Right lobe of liver (tissue), 6 donors: ENCODE data around the gene ZNF320. TPM values are rescaled to one million over a fixed set of nuclear protein-coding genes. Genes with fewer than 3 reads are reported as not detected.
A peak's percentile ranks its signal among the peaks of the same experiment; 100 is the strongest.
"Not testable (repeated sequence)": the region's sequence is repeated elsewhere in the genome, so short reads cannot be mapped to it uniquely, and the experiment has no call there.

Experiments used
- ATAC-seq, 4 donors: fragments of 200-7000 bp; cut with Tn5 transposase; one replicate each; pipeline ENCODE4 v1.9.1; 2020; ENCODE audit warnings: mild to moderate bottlenecking in 4 of 4, moderate library complexity in 4 of 4
- DNase-seq, 3 donors: peaks; one replicate each; pipeline ENCODE4 v3.0.0-alpha.2; 2020
- H3K27ac ChIP-seq, 3 donors: fragments of 200-600 bp; one replicate each; pipeline ENCODE4 v1.8.0; 2022
- H3K27me3 ChIP-seq, 2 donors: fragments of 200-600 bp; one replicate each; pipeline ENCODE4 v1.8.0; 2022
- H3K36me3 ChIP-seq, 4 donors: fragments of 200-600 bp; sonication (generic) in 1 of 4; one replicate each; pipeline versions ENCODE4 v1.5.1 to v1.8.0; 2017 to 2022; ENCODE audit warnings: control low read depth in 1 of 4
- H3K4me1 ChIP-seq, 4 donors: fragments of 200-600 bp; sonication (generic) in 1 of 4; one replicate each; pipeline versions ENCODE4 v1.5.1 to v1.8.0; 2017 to 2022; ENCODE audit warnings: control low read depth in 1 of 4
- H3K4me3 ChIP-seq, 3 donors: fragments of 200-600 bp; one replicate each; pipeline ENCODE4 v1.8.0; 2022
- H3K9me3 ChIP-seq, 4 donors: fragments of 200-600 bp; sonication (generic) in 1 of 4; one replicate each; pipeline versions ENCODE4 v1.5.1 to v1.8.0; 2017 to 2022; ENCODE audit warnings: control low read depth in 1 of 4
- CTCF ChIP-seq, 4 donors: fragments of 200-600 bp in 3 of 4; fragments of 450-650 bp in 1 of 4; IDR thresholded peaks; one replicate each; pipeline versions ENCODE4 v1.5.1 to v1.8.0; 2016 to 2022; ENCODE audit warnings: antibody characterized with exemption in 4 of 4, mild to moderate bottlenecking in 2 of 4
- POLR2A ChIP-seq: fragments of 450-650 bp; IDR thresholded peaks from one replicate; pipeline ENCODE4 v1.6.1; 2017; ENCODE audit warnings: antibody characterized with exemption, mild to moderate bottlenecking
- WGBS: methylation state at CpG from one replicate; pipeline ENCODE4 v1.1.6; 2018; ENCODE audit warnings: low coverage, low lambda C conversion rate; ENCODE audit not compliant: insufficient coverage; ENCODE audit errors: missing lambda C conversion rate; 5-methylcytosine and 5-hydroxymethylcytosine counted together
- intact Hi-C, 2 donors: fragments of 100-400 bp; cut with DNase I; formaldehyde crosslinking; loops; one replicate each; pipeline versions ENCODE4 v1.11.2 to v1.14.1; 2022
- total RNA-seq, 6 experiments: library from RNA; depleted of rRNA in 2 of 6; stranded (reverse); fragments of >200 nt in 2 of 6; fragmentation: NEBNext Ultra II Directional in 3 of 6; extraction: Animal tissue kit (Norgen Biotek cat#: 25700) in 3 of 6; gene quantifications; one replicate each; pipeline versions ENCODE4 v1.1.0 to v1.2.4, GENCODE V29; 2016 to 2023
- donor health status: DM: no; HTN: yes; CAD: no.
- donor health status: DM: no; HTN: no; CAD: no.
- donor health status: DM: no; HTN: no; CAD: no.
- donor health status: DM: no; HTN: yes; CAD: no.
- donor health status: DM: no; HTN: yes; CAD: no.

Gene ZNF320
- total RNA-seq, 6 experiments from 2014 or later = 0.68 to 5.0 (median 1.1) TPM; not detected in 1

GRCh38 chr19:52923778-52924593, 26.6 kb upstream of the ZNF320 start:
- Histone ChIP-seq H3K27ac (peak overlapping the region in 2 of 3 donors; percentile 47 to 49), H3K4me1 (no peaks in the 10 kb centered on the region), H3K4me3 (peak overlapping the region; percentile 46 to 50 (median 49)), H3K36me3 (no peaks in the 10 kb centered on the region), H3K9me3 (no peaks in the 10 kb centered on the region), H3K27me3 (no peaks in the 10 kb centered on the region)
- TF ChIP-seq CTCF (IDR thresholded peaks at IDR 0.05) (no peak), POLR2A (no peak)
- ATAC-seq (peak; percentile 28 to 63 (median 48)), DNase-seq (peak in 2 of 3 donors; percentile 44 to 57)
- intact Hi-C loops = no loop called here
- WGBS = 39% methylated on average over 13 of the region's 18 CpGs

- peak; percentile 80 to 88 (median 83) for DNase-seq
- 3% methylated on average over 47 of the region's 55 CpGs for WGBS
- no peaks in the 10 kb centered on the region for H3K36me3 ChIP-seq
- H3K9me3 ChIP-seq = no peaks in the 10 kb centered on the region
- peak within 1 kb of the TSS; percentile 46 to 50 (median 49) for H3K4me3 ChIP-seq
- peak within 1 kb of the TSS in 2 of 3 donors; percentile 47 to 49 for H3K27ac ChIP-seq
- ATAC-seq = peak; percentile 96 to 100 (median 99)
- peak; percentile 21 for TF ChIP-seq POLR2A
- no peak for TF ChIP-seq CTCF (IDR thresholded peaks at IDR 0.05)
- no peaks in the 10 kb centered on the region for H3K4me1 ChIP-seq
- no peaks in the 10 kb centered on the region for H3K27me3 ChIP-seq
- intact Hi-C loops = no loop called here
These were observed 25.7 kb upstream of the ZNF320 start, which contains the start of gene ZNF888 for GRCh38 chr19:52922841-52923777. Gene ZNF888 (minus strand): TSS chr19:52923428. CDS start chr19:52917873, 5,555 bp downstream.

GRCh38 chr19:52917531-52917930, 20.1 kb upstream of the ZNF320 start:
- 83% methylated on average over 5 of the region's 5 CpGs for WGBS
- TF ChIP-seq POLR2A (no peak), CTCF (IDR thresholded peaks at IDR 0.05) (no peak)
- H3K9me3 ChIP-seq = no peaks in the 10 kb centered on the region
- no peak for ATAC-seq
- H3K36me3 ChIP-seq = no peaks in the 10 kb centered on the region
- H3K27me3 ChIP-seq = no peaks in the 10 kb centered on the region
- H3K27ac ChIP-seq = no peak overlapping the region
- DNase-seq = no peak
- no peak overlapping the region for H3K4me3 ChIP-seq
- no peaks in the 10 kb centered on the region for H3K4me1 ChIP-seq
- intact Hi-C loops = no loop called here

- Histone ChIP-seq H3K27me3 (no peaks in the 10 kb centered on the region), H3K36me3 (no peaks in the 10 kb centered on the region), H3K9me3 (peaks cover 0 to 11% (median 0%) of the 10 kb centered on the region in 4 donors), H3K4me1 (no peaks in the 10 kb centered on the region), H3K4me3 (no peak overlapping the region), H3K27ac (no peak overlapping the region)
- TF ChIP-seq CTCF (IDR thresholded peaks at IDR 0.05) (no peak), POLR2A (no peak)
- intact Hi-C loops = no loop called here
- no peak for DNase-seq
- WGBS = 90% methylated on average over 1 of the region's 1 CpG
- no peak for ATAC-seq
These were observed 13.2 kb upstream of the ZNF320 start for GRCh38 chr19:52910648-52911047.

- ATAC-seq, DNase-seq, H3K36me3 ChIP-seq, H3K4me3 ChIP-seq, intact Hi-C loops, H3K4me1 ChIP-seq, H3K27ac ChIP-seq, H3K27me3 ChIP-seq: not testable (repeated sequence)
- WGBS = 68% methylated on average over 6 of the region's 16 CpGs
- H3K9me3 ChIP-seq = peaks cover 0 to 11% (median 0%) of the 10 kb centered on the region in 4 donors
These were observed 6.8 kb upstream of the ZNF320 start for GRCh38 chr19:52904052-52904780.
